Activated T-cell treated with anti-CD3 and anti-CD28 coated beads, Interleukin-2, amount 50 U/mL, for 24 hours (primary cell): ENCODE measurements around the gene CRB3.

Experiments
- DNase-seq: peaks from one replicate; pipeline ENCODE4 v3.0.0-alpha.2; 2020
- H3K27ac Mint-ChIP-seq: 2 replicates; pipeline ENCODE4 v1.8.0; 2020; ENCODE audit warnings: mild to moderate bottlenecking, mixed read lengths
- H3K27me3 Mint-ChIP-seq: 2 replicates; pipeline ENCODE4 v1.8.0; 2020; ENCODE audit warnings: mixed read lengths
- H3K36me3 Mint-ChIP-seq: 2 replicates; pipeline ENCODE4 v1.8.0; 2020; ENCODE audit warnings: low read depth, mixed read lengths
- H3K4me1 Mint-ChIP-seq: 2 replicates; pipeline ENCODE4 v1.8.0; 2020; ENCODE audit warnings: low read depth, mixed read lengths
- H3K4me3 Mint-ChIP-seq: 2 replicates; pipeline ENCODE4 v1.8.0; 2020; ENCODE audit warnings: mild to moderate bottlenecking, moderate library complexity, mixed read lengths
- H3K9me3 Mint-ChIP-seq: 2 replicates; pipeline ENCODE4 v1.8.0; 2020; ENCODE audit warnings: mixed read lengths

CRB3 gene

GRCh38 chr19:6470173-6470572, 6.1 kb downstream of the CRB3 start:
- H3K4me3 Mint-ChIP-seq: no peak overlapping the region
- no peaks in the 10 kb centered on the region for H3K9me3 Mint-ChIP-seq
- peaks cover 65% of the 10 kb centered on the region for H3K36me3 Mint-ChIP-seq
- H3K4me1 Mint-ChIP-seq: peaks cover 2% of the 10 kb centered on the region
- no peak overlapping the region for H3K27ac Mint-ChIP-seq
- DNase-seq: no peak
- H3K27me3 Mint-ChIP-seq: no peaks in the 10 kb centered on the region

GRCh38 chr19:6471076-6471475, 7.0 kb downstream of the CRB3 start:
- Mint-ChIP-seq H3K9me3 (no peaks in the 10 kb centered on the region), H3K4me3 (no peak overlapping the region), H3K27me3 (no peaks in the 10 kb centered on the region), H3K27ac (no peak overlapping the region), H3K4me1 (peaks cover 2% of the 10 kb centered on the region), H3K36me3 (peaks cover 71% of the 10 kb centered on the region)
- no peak for DNase-seq

- no peaks in the 10 kb centered on the region for H3K27me3 Mint-ChIP-seq
- no peak overlapping the region for H3K27ac Mint-ChIP-seq
- peaks cover 76% of the 10 kb centered on the region for H3K36me3 Mint-ChIP-seq
- no peak for DNase-seq
- H3K4me1 Mint-ChIP-seq: peaks cover 2% of the 10 kb centered on the region
- no peaks in the 10 kb centered on the region for H3K9me3 Mint-ChIP-seq
- H3K4me3 Mint-ChIP-seq: no peak overlapping the region
These were observed 8.6 kb downstream of the CRB3 start for GRCh38 chr19:6472713-6473112.

GRCh38 chr19:6473647-6474046, 9.6 kb downstream of the CRB3 start:
- DNase-seq: no peak
- peaks cover 69% of the 10 kb centered on the region for H3K36me3 Mint-ChIP-seq
- H3K9me3 Mint-ChIP-seq: no peaks in the 10 kb centered on the region
- H3K27ac Mint-ChIP-seq: peak overlapping the region; percentile 37
- H3K4me3 Mint-ChIP-seq: no peak overlapping the region
- H3K4me1 Mint-ChIP-seq: peaks cover 2% of the 10 kb centered on the region
- no peaks in the 10 kb centered on the region for H3K27me3 Mint-ChIP-seq

- H3K4me1 Mint-ChIP-seq: peaks cover 13% of the 10 kb centered on the region
- no peaks in the 10 kb centered on the region for H3K27me3 Mint-ChIP-seq
- H3K36me3 Mint-ChIP-seq: peaks cover 66% of the 10 kb centered on the region
- DNase-seq: no peak
- H3K9me3 Mint-ChIP-seq: no peaks in the 10 kb centered on the region
- no peak overlapping the region for H3K4me3 Mint-ChIP-seq
- H3K27ac Mint-ChIP-seq: no peak overlapping the region
These were observed 11.4 kb downstream of the CRB3 start for GRCh38 chr19:6475321-6476108.

GRCh38 chr19:6476155-6476895, 12.3 kb downstream of the CRB3 start:
- Mint-ChIP-seq H3K4me1 (peaks cover 17% of the 10 kb centered on the region), H3K27me3 (no peaks in the 10 kb centered on the region), H3K27ac (no peak overlapping the region), H3K36me3 (peaks cover 65% of the 10 kb centered on the region), H3K4me3 (no peak overlapping the region), H3K9me3 (no peaks in the 10 kb centered on the region)
- DNase-seq: peak; percentile 83

- no peak for DNase-seq
- no peak overlapping the region for H3K27ac Mint-ChIP-seq
- peaks cover 21% of the 10 kb centered on the region for H3K4me1 Mint-ChIP-seq
- no peaks in the 10 kb centered on the region for H3K9me3 Mint-ChIP-seq
- peaks cover 64% of the 10 kb centered on the region for H3K36me3 Mint-ChIP-seq
- H3K4me3 Mint-ChIP-seq: no peak overlapping the region
- H3K27me3 Mint-ChIP-seq: no peaks in the 10 kb centered on the region
These were observed 12.9 kb downstream of the CRB3 start for GRCh38 chr19:6476896-6477431.

GRCh38 chr19:6478815-6479214, 14.7 kb downstream of the CRB3 start:
- Mint-ChIP-seq H3K4me1 (peaks cover 32% of the 10 kb centered on the region), H3K9me3 (no peaks in the 10 kb centered on the region), H3K27me3 (no peaks in the 10 kb centered on the region), H3K36me3 (peaks cover 54% of the 10 kb centered on the region), H3K27ac (peak overlapping the region; percentile 80), H3K4me3 (no peak overlapping the region)
- no peak for DNase-seq

- Mint-ChIP-seq H3K4me3 (peak overlapping the region; percentile 95), H3K27ac (peak overlapping the region; percentile 96), H3K36me3 (peaks cover 44% of the 10 kb centered on the region), H3K9me3 (no peaks in the 10 kb centered on the region), H3K4me1 (peaks cover 31% of the 10 kb centered on the region), H3K27me3 (no peaks in the 10 kb centered on the region)
- no peak for DNase-seq
These were observed 15.8 kb downstream of the CRB3 start for GRCh38 chr19:6479836-6480398.

- peaks cover 31% of the 10 kb centered on the region for H3K4me1 Mint-ChIP-seq
- H3K36me3 Mint-ChIP-seq: peaks cover 37% of the 10 kb centered on the region
- DNase-seq: peak; percentile 63
- H3K27ac Mint-ChIP-seq: peak overlapping the region; percentile 96
- H3K9me3 Mint-ChIP-seq: no peaks in the 10 kb centered on the region
- peak overlapping the region; percentile 95 for H3K4me3 Mint-ChIP-seq
- H3K27me3 Mint-ChIP-seq: no peaks in the 10 kb centered on the region
These were observed 16.9 kb downstream of the CRB3 start for GRCh38 chr19:6480848-6481415.

GRCh38 chr19:6481541-6482342, 17.7 kb downstream of the CRB3 start, which contains the start of gene DENND1C:
Gene DENND1C, minus strand, starts transcription at chr19:6481787. Its CDS starts 92 bp downstream, at chr19:6481695.
- peak within 1 kb of the TSS; percentile 96 for H3K27ac Mint-ChIP-seq
- H3K36me3 Mint-ChIP-seq: peaks cover 29% of the 10 kb centered on the region
- H3K27me3 Mint-ChIP-seq: no peaks in the 10 kb centered on the region
- no peaks in the 10 kb centered on the region for H3K9me3 Mint-ChIP-seq
- DNase-seq: peak; percentile 83
- H3K4me1 Mint-ChIP-seq: peaks cover 31% of the 10 kb centered on the region
- peak within 1 kb of the TSS; percentile 95 for H3K4me3 Mint-ChIP-seq

GRCh38 chr19:6482343-6482686, 18.2 kb downstream of the CRB3 start:
- no peaks in the 10 kb centered on the region for H3K9me3 Mint-ChIP-seq
- peaks cover 31% of the 10 kb centered on the region for H3K4me1 Mint-ChIP-seq
- H3K27me3 Mint-ChIP-seq: no peaks in the 10 kb centered on the region
- H3K27ac Mint-ChIP-seq: peak overlapping the region; percentile 96
- H3K4me3 Mint-ChIP-seq: peak overlapping the region; percentile 95
- DNase-seq: no peak
- H3K36me3 Mint-ChIP-seq: peaks cover 24% of the 10 kb centered on the region

- DNase-seq: no peak
- peak overlapping the region; percentile 96 for H3K27ac Mint-ChIP-seq
- peaks cover 22% of the 10 kb centered on the region for H3K36me3 Mint-ChIP-seq
- no peaks in the 10 kb centered on the region for H3K9me3 Mint-ChIP-seq
- peaks cover 31% of the 10 kb centered on the region for H3K4me1 Mint-ChIP-seq
- H3K27me3 Mint-ChIP-seq: no peaks in the 10 kb centered on the region
- no peak overlapping the region for H3K4me3 Mint-ChIP-seq
These were observed 19.2 kb downstream of the CRB3 start for GRCh38 chr19:6483235-6483634.

GRCh38 chr19:6484230-6484629, 20.2 kb downstream of the CRB3 start:
- Mint-ChIP-seq H3K4me1 (peaks cover 32% of the 10 kb centered on the region), H3K27me3 (no peaks in the 10 kb centered on the region), H3K9me3 (no peaks in the 10 kb centered on the region), H3K27ac (peak overlapping the region; percentile 54), H3K4me3 (no peak overlapping the region), H3K36me3 (peaks cover 18% of the 10 kb centered on the region)
- DNase-seq: no peak
